ENCODE measurements around the gene FOXL1.

DNA sequence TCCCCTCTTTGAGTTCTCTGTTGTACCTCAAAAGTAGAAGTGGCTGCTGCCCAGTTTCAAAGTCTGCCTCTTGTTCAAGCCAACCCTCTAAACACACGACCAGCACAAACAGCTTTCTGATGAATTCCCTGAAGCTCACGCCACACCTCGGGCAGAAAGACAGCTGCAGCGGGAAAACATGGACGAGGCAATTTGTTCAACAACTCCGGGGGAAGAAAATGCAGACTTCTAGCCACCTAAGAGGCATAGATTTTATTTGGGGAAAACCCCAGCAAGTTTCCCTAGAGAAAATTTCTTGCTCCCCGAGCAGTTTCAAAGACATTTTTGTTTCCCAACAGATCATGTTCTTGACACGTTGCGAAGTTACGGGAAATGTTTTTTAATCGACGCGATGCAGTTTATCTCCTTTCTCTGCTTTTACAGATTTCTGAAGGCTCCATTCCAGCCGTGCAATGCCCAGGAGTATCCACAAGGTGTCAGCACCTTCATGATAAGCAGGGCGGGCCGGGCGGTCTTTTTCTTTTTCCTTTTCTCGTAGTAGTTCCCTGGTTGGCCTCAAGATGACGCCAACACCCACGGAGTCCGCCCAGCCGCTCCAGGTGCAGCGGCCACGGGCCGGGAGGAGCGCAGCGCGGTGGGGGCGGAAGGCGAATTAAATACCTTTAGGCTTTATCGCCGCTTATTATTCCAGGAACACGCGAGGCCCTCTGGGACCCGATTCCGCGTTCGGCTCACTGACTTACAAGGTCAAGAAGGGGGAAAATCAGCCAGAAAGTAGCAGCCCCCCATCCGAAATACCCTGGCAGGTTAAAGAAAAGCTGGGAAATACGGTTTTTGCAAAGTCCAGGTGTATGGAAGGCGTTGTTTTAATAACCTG, 14.6 kb upstream of the FOXL1 start:
- TF ChIP-seq REST (IDR thresholded peaks at IDR 0.05; ENCODE audit: low read depth) (no peak), TCF12 (IDR thresholded peaks at IDR 0.05; ENCODE audit: low read depth) (no peak), EGR1 (IDR thresholded peaks at IDR 0.05) (no peak), CREB1 (IDR thresholded peaks at IDR 0.05; ENCODE audit: low read depth) (no peak), ZBTB7A (IDR thresholded peaks at IDR 0.05; ENCODE audit: low read depth) (no peak), CEBPB (IDR thresholded peaks at IDR 0.05) (no peak), FOXM1 (IDR thresholded peaks at IDR 0.05; ENCODE audit: borderline replicate concordance, low read depth) (no peak), EP300 (IDR thresholded peaks at IDR 0.05; ENCODE audit: borderline replicate concordance) (no peak)
